Thoracic aorta (tissue), 2 donors: ENCODE data around the gene KRTAP9-3. TPM values are rescaled to one million over a fixed set of nuclear protein-coding genes. Genes with fewer than 3 reads are reported as not detected.
"Not testable (repeated sequence)": the region's sequence is repeated elsewhere in the genome, so short reads cannot be mapped to it uniquely, and the experiment has no call there.

Source experiments
- ATAC-seq: fragments of 150-250 bp; one replicate; pipeline ENCODE4 v1.8.0; 2017; ENCODE audit warnings: low read depth; ENCODE audit not compliant: insufficient number of reproducible peaks, low FRiP score
- DNase-seq: peaks from one replicate; pipeline ENCODE4 v3.0.0-alpha.2; 2020; ENCODE audit warnings: low spot score
- H3K27ac ChIP-seq, 2 donors: fragments of 200-600 bp; sonication (generic); 1 replicate in 1 of 2; 2 replicates in 1 of 2; pipeline ENCODE4 v1.5.1; 2016; ENCODE audit warnings: mild to moderate bottlenecking in 2 of 2, moderate library complexity in 2 of 2
- H3K27me3 ChIP-seq: fragments of 200-600 bp; sonication (generic); replicated peaks from 2 replicates; pipeline ENCODE4 v1.6.0; 2016; ENCODE audit warnings: mild to moderate bottlenecking; ENCODE audit not compliant: insufficient read depth
- H3K36me3 ChIP-seq: fragments of 200-600 bp; sonication (generic); one replicate; pipeline ENCODE4 v1.5.1; 2016
- H3K4me1 ChIP-seq, 2 donors: fragments of 200-600 bp; sonication (generic); 1 replicate in 1 of 2; 2 replicates in 1 of 2; pipeline versions ENCODE4 v1.5.1 to v1.6.0; 2016; ENCODE audit warnings: low read depth in 2 of 2, mild to moderate bottlenecking in 1 of 2; ENCODE audit not compliant: control insufficient read depth in 1 of 2
- H3K4me3 ChIP-seq: fragments of 200-600 bp; sonication (generic); 2 replicates; pipeline ENCODE4 v1.5.1; 2016; ENCODE audit warnings: mild to moderate bottlenecking
- H3K9me3 ChIP-seq: fragments of 200-600 bp; sonication (generic); 2 replicates; pipeline ENCODE4 v1.5.1; 2016
- total RNA-seq, 2 donors: library from RNA; depleted of rRNA; stranded (reverse); fragments of >200 nt; gene quantifications; one replicate each; pipeline versions ENCODE4 v1.1.0 to v1.2.3, GENCODE V29; 2016
- TF ChIP-seq, protein P1 (sequence below): fragments of 200-600 bp; sonication (generic); IDR thresholded peaks from one replicate; pipeline ENCODE4 v1.5.1; 2019; ENCODE audit warnings: antibody characterized with exemption

The KRTAP9-3 gene
- total RNA-seq, 2 donors from 2014 or later, result not detected

DNA sequence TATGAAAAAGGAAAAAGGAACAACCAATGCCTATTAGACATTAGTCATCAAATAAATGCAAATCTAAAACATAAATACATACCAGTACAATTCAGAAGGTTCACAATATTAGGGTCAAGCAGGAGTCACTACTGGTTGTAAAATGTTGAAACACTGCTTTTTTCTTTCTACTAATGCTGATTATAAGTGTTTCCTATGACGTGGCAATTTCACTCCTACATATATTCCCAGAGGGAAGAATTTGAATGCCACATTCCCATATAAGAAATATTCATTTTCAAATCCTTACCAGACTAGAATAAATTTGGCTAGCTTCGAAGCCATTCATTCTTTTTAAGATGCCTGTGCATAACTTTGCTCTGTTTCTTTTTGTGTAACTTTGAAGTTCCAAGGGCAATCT lies 8.4 kb upstream of the KRTAP9-3 start:
- ATAC-seq (no peak), DNase-seq (no peak)
- H3K27me3 ChIP-seq, result no peaks in the 10 kb centered on the region
- no peaks in the 10 kb centered on the region for H3K36me3 ChIP-seq
- H3K4me1 ChIP-seq, result no peaks in the 10 kb centered on the region
- no peak overlapping the region for H3K4me3 ChIP-seq
- no peak overlapping the region for H3K27ac ChIP-seq
- TF ChIP-seq, protein P1, sequence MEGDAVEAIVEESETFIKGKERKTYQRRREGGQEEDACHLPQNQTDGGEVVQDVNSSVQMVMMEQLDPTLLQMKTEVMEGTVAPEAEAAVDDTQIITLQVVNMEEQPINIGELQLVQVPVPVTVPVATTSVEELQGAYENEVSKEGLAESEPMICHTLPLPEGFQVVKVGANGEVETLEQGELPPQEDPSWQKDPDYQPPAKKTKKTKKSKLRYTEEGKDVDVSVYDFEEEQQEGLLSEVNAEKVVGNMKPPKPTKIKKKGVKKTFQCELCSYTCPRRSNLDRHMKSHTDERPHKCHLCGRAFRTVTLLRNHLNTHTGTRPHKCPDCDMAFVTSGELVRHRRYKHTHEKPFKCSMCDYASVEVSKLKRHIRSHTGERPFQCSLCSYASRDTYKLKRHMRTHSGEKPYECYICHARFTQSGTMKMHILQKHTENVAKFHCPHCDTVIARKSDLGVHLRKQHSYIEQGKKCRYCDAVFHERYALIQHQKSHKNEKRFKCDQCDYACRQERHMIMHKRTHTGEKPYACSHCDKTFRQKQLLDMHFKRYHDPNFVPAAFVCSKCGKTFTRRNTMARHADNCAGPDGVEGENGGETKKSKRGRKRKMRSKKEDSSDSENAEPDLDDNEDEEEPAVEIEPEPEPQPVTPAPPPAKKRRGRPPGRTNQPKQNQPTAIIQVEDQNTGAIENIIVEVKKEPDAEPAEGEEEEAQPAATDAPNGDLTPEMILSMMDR, result no peak
- no peaks in the 10 kb centered on the region for H3K9me3 ChIP-seq

DNA sequence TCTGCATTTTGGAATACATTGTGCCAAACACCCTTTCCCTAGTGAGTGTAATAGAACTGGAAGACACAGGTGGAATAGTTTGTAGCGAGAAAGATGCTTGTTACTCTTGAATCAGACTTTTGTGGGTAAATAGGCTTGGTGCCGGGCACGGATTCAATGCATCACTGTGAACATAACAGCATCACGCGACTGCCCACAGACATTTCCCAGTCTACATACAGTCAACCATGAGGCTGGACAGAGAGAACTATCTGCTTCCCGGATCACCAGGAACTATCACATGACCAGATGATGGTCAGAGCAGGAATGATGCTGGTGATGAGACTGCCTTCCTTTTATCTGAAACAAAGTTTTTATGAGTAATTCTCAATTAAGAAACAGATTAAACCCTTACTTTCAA lies 6.2 kb upstream of the KRTAP9-3 start:
- H3K27ac ChIP-seq, result no peak overlapping the region
- ATAC-seq (no peak), DNase-seq (no peak)
- H3K9me3 ChIP-seq, result no peaks in the 10 kb centered on the region
- H3K4me1 ChIP-seq, result no peaks in the 10 kb centered on the region
- H3K36me3 ChIP-seq, result no peaks in the 10 kb centered on the region
- TF ChIP-seq, protein P1, result no peak
- H3K4me3 ChIP-seq, result no peak overlapping the region
- no peaks in the 10 kb centered on the region for H3K27me3 ChIP-seq

DNA sequence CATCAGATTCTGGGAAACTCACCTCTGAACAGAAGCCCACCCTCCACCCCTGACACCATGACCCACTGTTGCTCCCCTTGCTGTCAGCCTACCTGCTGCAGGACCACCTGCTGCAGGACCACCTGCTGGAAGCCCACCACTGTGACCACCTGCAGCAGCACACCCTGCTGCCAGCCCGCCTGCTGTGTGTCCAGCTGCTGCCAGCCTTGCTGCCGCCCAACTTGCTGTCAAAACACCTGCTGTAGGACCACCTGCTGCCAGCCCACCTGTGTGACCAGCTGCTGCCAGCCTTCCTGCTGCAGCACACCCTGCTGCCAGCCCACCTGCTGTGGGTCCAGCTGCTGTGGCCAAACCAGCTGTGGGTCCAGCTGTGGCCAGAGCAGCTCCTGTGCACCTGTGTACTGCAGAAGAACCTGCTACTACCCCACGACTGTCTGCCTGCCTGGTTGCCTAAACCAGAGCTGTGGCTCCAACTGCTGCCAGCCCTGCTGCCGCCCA lies 5.6 kb upstream of the KRTAP9-3 start, which contains the start of gene KRTAP9-2:
Gene KRTAP9-2, plus strand, starts transcription at position 51 of the 498 bp plus-strand sequence. Its CDS starts 7 bp downstream, at position 58.
- not testable (repeated sequence) for H3K9me3 ChIP-seq, H3K4me1 ChIP-seq, H3K36me3 ChIP-seq, H3K27me3 ChIP-seq, H3K27ac ChIP-seq, DNase-seq, ATAC-seq, H3K4me3 ChIP-seq

DNA sequence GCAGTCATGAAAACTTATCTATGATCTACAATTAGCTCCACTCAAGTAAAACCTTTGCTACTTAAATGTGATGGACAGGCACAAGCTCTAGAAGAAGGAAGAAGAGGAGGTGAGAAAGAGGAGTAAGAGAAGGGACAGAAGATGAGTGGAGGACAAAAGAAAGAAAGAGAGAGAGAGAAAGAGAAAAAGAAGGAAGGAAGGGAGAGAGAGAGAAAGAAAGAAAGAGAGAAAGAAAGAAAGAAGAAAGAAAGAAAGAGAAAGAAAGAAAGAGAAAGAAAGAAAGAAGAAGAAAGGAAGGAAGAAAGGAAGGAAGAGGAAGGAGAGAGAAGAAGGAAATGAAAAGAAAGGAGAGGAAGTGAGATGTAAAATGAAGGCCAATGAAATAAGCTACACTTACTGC lies 2.2 kb upstream of the KRTAP9-3 start:
- no peaks in the 10 kb centered on the region for H3K27me3 ChIP-seq
- no peaks in the 10 kb centered on the region for H3K4me1 ChIP-seq
- H3K4me3 ChIP-seq, result no peak overlapping the region
- no peak overlapping the region for H3K27ac ChIP-seq
- ATAC-seq, result no peak
- DNase-seq, result no peak
- no peaks in the 10 kb centered on the region for H3K9me3 ChIP-seq
- no peaks in the 10 kb centered on the region for H3K36me3 ChIP-seq
- TF ChIP-seq, protein P1, result no peak

DNA sequence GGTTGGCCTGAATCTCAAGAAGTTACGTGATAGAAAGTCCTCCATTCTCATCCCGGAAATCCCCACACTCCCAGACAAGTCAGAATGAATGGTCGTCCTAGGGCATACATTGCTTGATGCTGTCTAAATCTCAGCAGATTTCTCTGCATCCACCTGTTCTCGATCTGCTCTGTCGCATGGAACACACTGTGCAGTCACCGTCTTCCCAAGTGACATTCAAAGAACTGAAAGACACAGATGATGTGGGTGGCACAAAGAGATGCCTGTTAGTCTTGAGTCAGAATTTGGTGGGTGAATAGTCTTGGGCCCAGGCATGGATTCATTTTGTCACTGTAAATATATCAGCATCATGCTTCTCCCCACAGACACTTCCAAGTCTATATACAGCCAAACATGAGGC lies 518 bp upstream of the KRTAP9-3 start:
- no peak for ATAC-seq
- no peak overlapping the region for H3K27ac ChIP-seq

DNA sequence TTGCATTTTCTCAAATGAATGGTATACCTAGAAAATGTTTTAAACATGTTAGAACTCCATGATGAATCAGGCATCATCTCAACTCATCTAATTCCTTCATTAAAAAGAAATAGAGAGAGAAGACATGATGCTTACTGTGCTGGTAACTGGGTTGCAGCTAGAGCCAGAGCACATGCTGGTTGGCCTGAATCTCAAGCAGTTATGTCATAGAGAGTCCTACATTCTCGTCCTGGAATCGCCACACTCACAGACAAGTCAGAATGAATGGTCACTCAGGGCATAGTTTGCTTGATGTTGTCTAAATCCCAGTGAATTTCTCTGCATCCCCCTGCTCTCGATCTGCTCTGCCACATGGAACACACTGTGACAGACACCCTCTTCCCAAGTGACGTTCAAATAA lies 4.9 kb downstream of the KRTAP9-3 start:
- ATAC-seq, H3K27ac ChIP-seq, H3K4me1 ChIP-seq, H3K36me3 ChIP-seq, H3K4me3 ChIP-seq, DNase-seq, H3K9me3 ChIP-seq, H3K27me3 ChIP-seq: not testable (repeated sequence)

More for the DNA sequence above, 518 bp upstream of the KRTAP9-3 start:
- no peaks in the 10 kb centered on the region for H3K9me3 ChIP-seq
- H3K4me1 ChIP-seq, result no peaks in the 10 kb centered on the region
- H3K4me3 ChIP-seq, result no peak overlapping the region
- H3K27me3 ChIP-seq, result no peaks in the 10 kb centered on the region
- TF ChIP-seq, protein P1, result no peak
- H3K36me3 ChIP-seq, result no peaks in the 10 kb centered on the region
- no peak for DNase-seq

DNA sequence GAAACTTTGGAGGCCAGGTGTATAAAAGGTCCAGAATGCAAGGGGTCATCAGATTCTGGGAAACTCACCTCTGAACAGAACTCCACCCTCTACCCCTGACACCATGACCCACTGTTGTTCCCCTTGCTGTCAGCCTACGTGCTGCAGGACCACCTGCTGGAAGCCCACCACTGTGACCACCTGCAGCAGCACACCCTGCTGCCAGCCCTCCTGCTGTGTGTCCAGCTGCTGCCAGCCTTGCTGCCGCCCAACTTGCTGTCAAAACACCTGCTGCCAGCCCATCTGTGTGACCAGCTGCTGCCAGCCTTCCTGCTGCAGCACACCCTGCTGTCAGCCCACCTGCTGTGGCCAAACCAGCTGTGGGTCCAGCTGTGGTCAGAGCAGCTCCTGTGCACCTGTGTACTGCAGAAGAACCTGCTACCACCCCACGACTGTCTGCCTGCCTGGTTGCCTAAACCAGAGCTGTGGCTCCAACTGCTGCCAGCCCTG lies 5.7 kb downstream of the KRTAP9-3 start, which contains the start of gene KRTAP9-8:
Gene KRTAP9-8, plus strand, starts transcription at position 51 of the 489 bp plus-strand sequence. Its CDS starts 53 bp downstream, at position 104.
- DNase-seq, H3K9me3 ChIP-seq, H3K27ac ChIP-seq, H3K4me1 ChIP-seq, H3K27me3 ChIP-seq, ATAC-seq, H3K36me3 ChIP-seq, H3K4me3 ChIP-seq: not testable (repeated sequence)

DNA sequence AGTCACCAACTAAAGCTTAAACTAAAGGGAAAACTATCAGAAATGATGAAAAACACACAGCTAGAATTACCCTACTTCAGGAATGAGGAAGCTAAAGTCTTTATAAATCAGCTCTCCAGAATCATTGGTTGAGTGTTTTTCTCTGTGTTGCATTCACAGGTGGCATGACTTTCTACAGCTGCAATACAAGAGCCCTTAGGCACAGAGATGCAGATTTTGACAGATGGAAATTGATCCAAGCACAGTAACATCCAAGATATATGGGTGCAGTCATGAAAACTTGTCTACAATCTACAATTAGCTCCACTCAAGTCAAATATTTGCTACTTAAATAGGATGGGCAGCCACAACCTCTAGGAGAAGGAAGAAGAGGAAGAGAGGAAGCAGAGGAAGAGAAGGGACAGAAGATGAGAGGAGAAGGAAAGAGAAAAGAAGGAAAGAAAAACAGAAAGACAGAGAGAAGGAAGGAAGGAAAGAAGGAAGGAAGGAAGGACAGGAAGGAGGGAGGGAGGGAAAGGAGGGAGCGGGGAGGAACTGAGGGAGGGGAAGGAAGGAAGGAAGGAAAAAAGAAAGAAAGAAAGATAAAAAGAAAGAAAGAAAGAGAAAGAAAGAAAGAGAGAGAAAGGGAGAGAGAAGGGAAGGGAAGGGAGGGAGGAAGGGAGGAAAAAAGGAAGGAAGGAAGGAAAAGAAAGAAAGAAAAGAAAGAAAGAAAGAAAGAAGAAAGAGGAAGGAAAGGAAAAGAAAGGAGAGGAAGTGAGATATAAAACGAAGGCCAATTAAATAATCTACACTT lies 14.9 kb downstream of the KRTAP9-3 start:
- H3K4me1 ChIP-seq, H3K36me3 ChIP-seq, H3K27ac ChIP-seq, DNase-seq, H3K9me3 ChIP-seq, ATAC-seq, H3K4me3 ChIP-seq, H3K27me3 ChIP-seq: not testable (repeated sequence)
